ENCODE data around the gene PTPRT.

PTPRT gene

GRCh38 chr20:42961771-42962170 lies 227.9 kb downstream of the PTPRT start:
- H3K4me1 Mint-ChIP-seq, result no peaks in the 10 kb centered on the region

GRCh38 chr20:42959996-42960395 lies 229.7 kb downstream of the PTPRT start:
- Mint-ChIP-seq H3K36me3 (ENCODE audit: low read depth) (no peaks in the 10 kb centered on the region), H3K4me3 (no peak overlapping the region), H3K9me3 (peaks cover 11% of the 10 kb centered on the region), H3K27me3 (ENCODE audit: low read depth, poor library complexity) (peaks cover 13% of the 10 kb centered on the region), H3K4me1 (no peaks in the 10 kb centered on the region), H3K27ac (no peak overlapping the region)
- DNase-seq, result no peak
- no peak for TF ChIP-seq CTCF (IDR thresholded peaks at IDR 0.05)

More at GRCh38 chr20:42961771-42962170, 227.9 kb downstream of the PTPRT start:
- Mint-ChIP-seq H3K4me3 (no peak overlapping the region), H3K9me3 (peaks cover 8% of the 10 kb centered on the region), H3K27ac (no peak overlapping the region), H3K27me3 (ENCODE audit: low read depth, poor library complexity) (peaks cover 7% of the 10 kb centered on the region), H3K36me3 (ENCODE audit: low read depth) (no peaks in the 10 kb centered on the region)
- no peak for TF ChIP-seq CTCF (IDR thresholded peaks at IDR 0.05)
- DNase-seq, result no peak

DNA sequence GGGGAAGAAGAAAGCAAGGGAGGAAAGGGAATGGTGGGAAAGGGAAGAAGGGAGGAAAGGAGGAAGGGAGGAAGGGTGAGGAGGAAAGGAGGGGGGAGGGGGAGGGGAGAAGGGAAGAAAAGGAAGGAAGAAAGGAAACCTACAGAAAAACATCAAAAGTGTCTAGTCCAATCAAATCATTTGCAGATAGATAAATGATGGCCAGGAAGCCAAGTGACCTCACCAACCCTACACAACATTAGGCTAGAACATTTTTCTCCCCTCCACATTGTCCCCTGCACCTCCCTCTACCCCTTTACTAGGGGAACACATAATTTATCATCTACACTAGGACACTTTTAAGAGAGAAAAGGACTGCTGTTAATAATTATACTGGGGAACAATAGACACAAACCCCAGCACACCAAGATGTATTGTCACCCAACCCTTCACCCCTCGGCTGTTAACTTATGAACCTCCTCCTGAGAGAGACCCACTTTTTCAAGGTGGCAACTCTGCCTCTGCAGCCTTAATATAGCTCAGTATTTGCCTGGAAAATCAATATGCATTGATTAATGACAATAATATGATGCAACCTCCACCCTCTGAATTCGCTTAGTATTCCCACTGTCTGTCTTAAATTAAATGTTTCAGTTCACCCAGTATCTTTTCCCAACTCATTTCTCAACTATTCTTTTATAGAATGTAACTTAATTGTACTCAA lies 231.2 kb downstream of the PTPRT start:
- H3K36me3 Mint-ChIP-seq (ENCODE audit: low read depth), result no peaks in the 10 kb centered on the region
- peaks cover 13% of the 10 kb centered on the region for H3K27me3 Mint-ChIP-seq (ENCODE audit: low read depth, poor library complexity)
- H3K4me3 Mint-ChIP-seq, result no peak overlapping the region
- no peaks in the 10 kb centered on the region for H3K4me1 Mint-ChIP-seq
- DNase-seq, result no peak
- TF ChIP-seq CTCF (IDR thresholded peaks at IDR 0.05), result no peak
- H3K27ac Mint-ChIP-seq, result no peak overlapping the region
- peaks cover 11% of the 10 kb centered on the region for H3K9me3 Mint-ChIP-seq

DNA sequence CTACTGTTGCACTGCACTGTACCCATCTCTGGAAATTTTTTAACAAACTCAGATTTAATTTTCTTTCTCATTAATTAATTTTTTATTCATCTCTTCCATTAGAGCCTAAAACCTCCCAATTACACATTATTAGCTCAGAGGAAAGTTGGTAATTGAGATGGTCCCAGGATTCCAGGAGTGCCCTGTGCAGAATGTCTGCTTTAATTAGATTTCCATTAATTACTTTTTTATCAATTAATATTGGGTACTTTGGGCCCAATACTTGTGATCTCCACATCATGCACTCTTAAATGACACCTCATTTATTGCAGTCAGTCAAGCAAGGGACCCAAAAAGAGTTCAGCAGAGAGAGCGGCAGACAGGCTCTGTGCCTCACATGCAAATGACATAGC lies 232.0 kb downstream of the PTPRT start:
- TF ChIP-seq CTCF (IDR thresholded peaks at IDR 0.05), result no peak
- Mint-ChIP-seq H3K27me3 (ENCODE audit: low read depth, poor library complexity) (peaks cover 13% of the 10 kb centered on the region), H3K36me3 (ENCODE audit: low read depth) (no peaks in the 10 kb centered on the region), H3K27ac (no peak overlapping the region), H3K4me1 (no peaks in the 10 kb centered on the region), H3K9me3 (peaks cover 11% of the 10 kb centered on the region), H3K4me3 (no peak overlapping the region)
- no peak for DNase-seq

GRCh38 chr20:42957018-42957703 lies 232.5 kb downstream of the PTPRT start:
- Mint-ChIP-seq H3K4me3 (no peak overlapping the region), H3K27me3 (ENCODE audit: low read depth, poor library complexity) (peaks cover 14% of the 10 kb centered on the region), H3K4me1 (no peaks in the 10 kb centered on the region), H3K27ac (no peak overlapping the region), H3K36me3 (ENCODE audit: low read depth) (no peaks in the 10 kb centered on the region), H3K9me3 (peaks cover 10% of the 10 kb centered on the region)
- no peak for TF ChIP-seq CTCF (IDR thresholded peaks at IDR 0.05)
- no peak for DNase-seq

- Mint-ChIP-seq H3K36me3 (ENCODE audit: low read depth) (no peaks in the 10 kb centered on the region), H3K27ac (no peak overlapping the region), H3K27me3 (ENCODE audit: low read depth, poor library complexity) (peaks cover 16% of the 10 kb centered on the region), H3K9me3 (peaks cover 3% of the 10 kb centered on the region), H3K4me3 (no peak overlapping the region), H3K4me1 (no peaks in the 10 kb centered on the region)
- DNase-seq, result no peak
- no peak for TF ChIP-seq CTCF (IDR thresholded peaks at IDR 0.05)
Measured at GRCh38 chr20:42955713-42956112, 234.0 kb downstream of the PTPRT start.

All from nephron progenitor cell (in vitro differentiated cells).